OCI-LY1 (cell line): ENCODE results near the gene FA2H.

Experiments used
- H2AFZ ChIP-seq: fragments of 200-600 bp; sonication (generic), shearing (Covaris generic); 2 replicates; pipeline ENCODE4 v1.6.0; 2014; ENCODE audit warnings: antibody characterized with exemption, mild to moderate bottlenecking, low read length
- H3F3A ChIP-seq: fragments of 200-600 bp; sonication (generic), shearing (Covaris generic); 2 replicates; pipeline ENCODE4 v1.6.0; 2014; ENCODE audit warnings: mild to moderate bottlenecking, antibody characterized with exemption, low read length, moderate library complexity; ENCODE audit not compliant: insufficient read depth
- H3K27ac ChIP-seq: fragments of 200-600 bp; sonication (generic); 2 replicates; pipeline ENCODE4 v1.5.1; 2014; ENCODE audit warnings: low read length, mixed run types, mild to moderate bottlenecking, low read depth; ENCODE audit not compliant: poor library complexity, severe bottlenecking
- H3K27me3 ChIP-seq: fragments of 200-600 bp; sonication (generic); 2 replicates; pipeline ENCODE4 v1.6.0; 2014; ENCODE audit warnings: antibody characterized with exemption, mild to moderate bottlenecking, low read length, moderate library complexity; ENCODE audit not compliant: insufficient read depth
- H3K36me3 ChIP-seq: fragments of 200-600 bp; sonication (generic); 2 replicates; pipeline ENCODE4 v1.6.1; 2014; ENCODE audit warnings: mild to moderate bottlenecking, antibody characterized with exemption, low read length, moderate library complexity, mixed read lengths; ENCODE audit not compliant: insufficient read depth
- H3K4me1 ChIP-seq: fragments of 200-600 bp; sonication (generic); 2 replicates; pipeline ENCODE4 v1.5.1; 2014; ENCODE audit warnings: mild to moderate bottlenecking, low read length, moderate library complexity; ENCODE audit not compliant: insufficient read depth, severe bottlenecking
- H3K4me2 ChIP-seq: fragments of 200-600 bp; sonication (generic), shearing (Covaris generic); 2 replicates; pipeline ENCODE4 v1.6.1; 2014; ENCODE audit warnings: low read length
- H3K4me3 ChIP-seq: fragments of 200-600 bp; sonication (generic); 2 replicates; pipeline ENCODE4 v1.5.1; 2014; ENCODE audit warnings: low read length, low read depth, mild to moderate bottlenecking, mixed read lengths; ENCODE audit not compliant: poor library complexity, severe bottlenecking
- H3K79me2 ChIP-seq: fragments of 200-600 bp; shearing (Covaris generic); 2 replicates; pipeline ENCODE4 v1.6.1; 2016; ENCODE audit warnings: mixed run types, low read length, mixed read lengths; ENCODE audit not compliant: insufficient read depth
- H3K9ac ChIP-seq: fragments of 200-600 bp; sonication (generic), shearing (Covaris generic); 2 replicates; pipeline ENCODE4 v1.6.1; 2014; ENCODE audit warnings: mild to moderate bottlenecking, low read length, mixed read lengths
- H3K9me2 ChIP-seq: fragments of 200-600 bp; sonication (generic), shearing (Covaris generic); 2 replicates; pipeline ENCODE4 v1.6.1; 2014; ENCODE audit warnings: low read depth, mild to moderate bottlenecking, low read length, mixed read lengths
- H3K9me3 ChIP-seq: fragments of 200-600 bp; shearing (Covaris generic); 2 replicates; pipeline ENCODE4 v1.6.1; 2014; ENCODE audit warnings: low read length, mixed read lengths
- H4K20me1 ChIP-seq: fragments of 200-600 bp; sonication (generic), shearing (Covaris generic); 2 replicates; pipeline ENCODE4 v1.6.0; 2016; ENCODE audit warnings: mild to moderate bottlenecking, low read length; ENCODE audit not compliant: insufficient read depth
- CTCF ChIP-seq: fragments of 200-600 bp; sonication (generic), shearing (Covaris generic); IDR thresholded peaks from 2 replicates; pipeline ENCODE4 v1.5.1; 2017; ENCODE audit warnings: mild to moderate bottlenecking, antibody characterized with exemption, low read length, moderate library complexity, mixed read lengths
- EZH2 ChIP-seq: fragments of 200-600 bp; sonication (generic), shearing (Covaris generic); IDR thresholded peaks from 2 replicates; pipeline ENCODE4 v1.8.0; 2017; ENCODE audit warnings: borderline replicate concordance, mixed run types, mild to moderate bottlenecking, antibody characterized with exemption, low read length, moderate library complexity, mixed read lengths

Gene FA2H

GRCh38 chr16:74757349-74757748, 17.3 kb downstream of the FA2H start:
- Histone ChIP-seq H3K27ac (no peak overlapping the region), H3K9ac (no peak overlapping the region), H3K27me3 (no peaks in the 10 kb centered on the region), H4K20me1 (no peaks in the 10 kb centered on the region), H3K4me1 (no peaks in the 10 kb centered on the region), H3K4me3 (no peak overlapping the region), H3K9me2 (no peaks in the 10 kb centered on the region), H3K9me3 (no peaks in the 10 kb centered on the region), H3K36me3 (no peaks in the 10 kb centered on the region), H2AFZ (no peak overlapping the region), H3K79me2 (no peaks in the 10 kb centered on the region), H3F3A (no peaks in the 10 kb centered on the region), H3K4me2 (no peak overlapping the region)
- TF ChIP-seq CTCF, result no peak
- TF ChIP-seq EZH2, result no peak

GRCh38 chr16:74756203-74756602, 18.4 kb downstream of the FA2H start:
- no peak overlapping the region for H3K4me3 ChIP-seq
- TF ChIP-seq CTCF, result no peak
- TF ChIP-seq EZH2, result no peak
- H3K27me3 ChIP-seq, result no peaks in the 10 kb centered on the region
- no peaks in the 10 kb centered on the region for H4K20me1 ChIP-seq
- no peak overlapping the region for H3K27ac ChIP-seq
- no peak overlapping the region for H3K9ac ChIP-seq
- no peaks in the 10 kb centered on the region for H3F3A ChIP-seq
- no peak overlapping the region for H3K4me2 ChIP-seq
- no peaks in the 10 kb centered on the region for H3K9me2 ChIP-seq
- H3K79me2 ChIP-seq, result no peaks in the 10 kb centered on the region
- no peaks in the 10 kb centered on the region for H3K4me1 ChIP-seq
- H3K9me3 ChIP-seq, result no peaks in the 10 kb centered on the region
- H2AFZ ChIP-seq, result no peak overlapping the region
- no peaks in the 10 kb centered on the region for H3K36me3 ChIP-seq

- Histone ChIP-seq H3K79me2 (no peaks in the 10 kb centered on the region), H3K4me3 (no peak overlapping the region), H3K36me3 (no peaks in the 10 kb centered on the region), H3K4me1 (no peaks in the 10 kb centered on the region), H3K27me3 (no peaks in the 10 kb centered on the region), H3K9me2 (no peaks in the 10 kb centered on the region), H3K9me3 (no peaks in the 10 kb centered on the region), H3F3A (no peaks in the 10 kb centered on the region), H2AFZ (no peak overlapping the region), H3K27ac (no peak overlapping the region), H3K4me2 (no peak overlapping the region), H3K9ac (no peak overlapping the region), H4K20me1 (no peaks in the 10 kb centered on the region)
- TF ChIP-seq CTCF, result no peak
- no peak for TF ChIP-seq EZH2
Measured at GRCh38 chr16:74753180-74753579, 21.4 kb downstream of the FA2H start.
